H1 (cell line): Measurements from ENCODE around the gene DPF3. TPM values are rescaled to one million over a fixed set of nuclear protein-coding genes. Genes with fewer than 3 reads are reported as not detected.

ENCODE experiments used
- CTCF ChIA-PET: fragments of 300-600 bp; sonication (Branson Sonifier 250); formaldehyde crosslinking; loops from one replicate; lab custom pipeline; 2021; ENCODE audit not compliant: partially characterized antibody; lab: Charles Lee
- POLR2A ChIA-PET: fragments of 300-600 bp; sonication (Branson Sonifier 250); formaldehyde crosslinking; loops from one replicate; lab custom pipeline; 2021; ENCODE audit warnings: inconsistent platforms; ENCODE audit not compliant: partially characterized antibody; lab: Charles Lee
- DNase-seq, 2 experiments: peaks; one replicate each; pipeline versions ENCODE4 v3.0.0 to v3.0.0-alpha.2; 2010 to 2022; ENCODE audit warnings: low spot score in 2 of 2, low read depth in 1 of 2, mixed read lengths in 1 of 2
- FAIRE-seq: peaks from 2 replicates; lab custom pipeline; 2011; peaks lifted over from hg19 to GRCh38; lab: Jason Lieb, UNC
- H2AFZ ChIP-seq: 2 replicates; pipeline ENCODE4 v1.8.1; 2012; ENCODE audit warnings: low read length, inconsistent platforms
- H2AK5ac ChIP-seq: 2 replicates; pipeline ENCODE4 v1.6.1; 2013; ENCODE audit warnings: low read depth, low read length
- H2BK120ac ChIP-seq: replicated peaks from 2 replicates; pipeline ENCODE3; 2013; ENCODE audit warnings: low read depth, low read length, inconsistent platforms
- H2BK12ac ChIP-seq: 2 replicates; pipeline ENCODE4 v1.6.1; 2013; ENCODE audit warnings: low read depth, low read length
- H2BK15ac ChIP-seq: 2 replicates; pipeline ENCODE4 v1.6.1; 2013; ENCODE audit warnings: low read length
- H2BK20ac ChIP-seq: 2 replicates; pipeline ENCODE4 v1.6.1; 2013; ENCODE audit warnings: low read length
- H2BK5ac ChIP-seq: 2 replicates; pipeline ENCODE4 v1.6.1; 2013; ENCODE audit warnings: low read depth, low read length
- H3K14ac ChIP-seq: 2 replicates; pipeline ENCODE4 v1.6.1; 2013; ENCODE audit warnings: inconsistent platforms; ENCODE audit not compliant: insufficient read length
- H3K18ac ChIP-seq: 2 replicates; pipeline ENCODE4 v1.6.1; 2013; ENCODE audit warnings: low read length; ENCODE audit errors: extremely low read depth
- H3K23ac ChIP-seq: 2 replicates; pipeline ENCODE4 v1.6.1; 2013; ENCODE audit warnings: inconsistent platforms; ENCODE audit not compliant: insufficient read length
- H3K23me2 ChIP-seq: 2 replicates; pipeline ENCODE4 v1.6.1; 2013; ENCODE audit warnings: low read depth, low read length
- H3K27ac ChIP-seq: 2 replicates; pipeline ENCODE4 v1.6.1; 2011; ENCODE audit warnings: low read depth, low read length, inconsistent platforms
- H3K27me3 ChIP-seq, 4 experiments: replicated peaks in 1 of 4; 1 replicate in 1 of 4; 2 replicates in 3 of 4; pipeline versions ENCODE4 v1.6.1 to v1.8.1; 2011 to 2013; ENCODE audit warnings: low read length in 3 of 4, mild to moderate bottlenecking in 3 of 4, inconsistent platforms in 2 of 4, mixed read lengths in 2 of 4, moderate library complexity in 1 of 4; ENCODE audit not compliant: control insufficient read depth in 3 of 4, insufficient read depth in 3 of 4; ENCODE audit errors: extremely low read depth in 1 of 4
- H3K36me3 ChIP-seq, 4 experiments: 2 replicates each; pipeline versions ENCODE4 v1.6.1 to v1.8.1; 2011 to 2013; ENCODE audit warnings: mild to moderate bottlenecking in 4 of 4, low read length in 3 of 4, moderate library complexity in 2 of 4, control low read depth in 1 of 4, inconsistent platforms in 1 of 4; ENCODE audit not compliant: insufficient read depth in 4 of 4, control insufficient read depth in 2 of 4
- H3K4ac ChIP-seq: replicated peaks from 2 replicates; pipeline ENCODE3; 2013; ENCODE audit warnings: low read length, low read depth, mixed read lengths, inconsistent platforms; ENCODE audit not compliant: insufficient read length
- H3K4me1 ChIP-seq, 4 experiments: replicated peaks in 1 of 4; 1 replicate in 1 of 4; 2 replicates in 3 of 4; pipeline versions ENCODE4 v1.6.1 to v1.8.1; 2011 to 2013; ENCODE audit warnings: low read length in 3 of 4, inconsistent platforms in 2 of 4, mixed read lengths in 1 of 4; ENCODE audit not compliant: insufficient read depth in 4 of 4, control insufficient read depth in 3 of 4
- H3K4me2 ChIP-seq, 2 experiments: 2 replicates each; pipeline versions ENCODE4 v1.6.1 to v1.8.1; 2011 to 2013; ENCODE audit warnings: low read depth in 2 of 2, low read length in 2 of 2, control low read depth in 1 of 2, inconsistent platforms in 1 of 2, mild to moderate bottlenecking in 1 of 2; ENCODE audit not compliant: insufficient read depth in 1 of 2
- H3K4me3 ChIP-seq, 4 experiments: fragments of 200-600, 300-600 bp in 1 of 4; sonication (generic), shearing (Covaris generic), sonication (Bioruptor Twin) in 1 of 4; 2 replicates each; pipeline versions ENCODE4 v1.5.1 to v1.8.1; 2011 to 2016; ENCODE audit warnings: low read length in 4 of 4, low read depth in 3 of 4, control low read depth in 2 of 4, inconsistent platforms in 2 of 4, mild to moderate bottlenecking in 2 of 4, mixed read lengths in 1 of 4, moderate library complexity in 1 of 4; ENCODE audit not compliant: insufficient read depth in 2 of 4; ENCODE audit errors: extremely low read depth in 1 of 4
- H3K56ac ChIP-seq: replicated peaks from 2 replicates; pipeline ENCODE3; 2013; ENCODE audit warnings: low read depth, mild to moderate bottlenecking, mixed read lengths, low read length, inconsistent platforms; ENCODE audit not compliant: insufficient read length
- H3K79me1 ChIP-seq: 2 replicates; pipeline ENCODE4 v1.6.1; 2013; ENCODE audit warnings: low read depth, low read length, control low read depth
- H3K79me2 ChIP-seq, 2 experiments: 2 replicates each; pipeline versions ENCODE4 v1.6.1 to v1.8.1; 2012 to 2013; ENCODE audit warnings: low read length in 2 of 2, mild to moderate bottlenecking in 2 of 2, inconsistent platforms in 1 of 2; ENCODE audit not compliant: insufficient read depth in 2 of 2, control insufficient read depth in 1 of 2
- H3K9ac ChIP-seq, 4 experiments: replicated peaks in 1 of 4; 1 replicate in 1 of 4; 2 replicates in 3 of 4; pipeline versions ENCODE4 v1.6.1 to v1.8.1; 2011 to 2013; ENCODE audit warnings: low read depth in 3 of 4, low read length in 3 of 4, control low read depth in 2 of 4, mild to moderate bottlenecking in 2 of 4, moderate library complexity in 2 of 4, inconsistent platforms in 1 of 4; ENCODE audit errors: extremely low read depth in 1 of 4
- H3K9me3 ChIP-seq, 2 experiments: 2 replicates each; pipeline versions ENCODE4 v1.6.1 to v1.8.1; 2012 to 2013; ENCODE audit warnings: mild to moderate bottlenecking in 2 of 2, moderate library complexity in 2 of 2, control low read depth in 1 of 2, inconsistent platforms in 1 of 2, low read depth in 1 of 2, low read length in 1 of 2, mixed read lengths in 1 of 2; ENCODE audit not compliant: insufficient read depth in 2 of 2
- H4K20me1 ChIP-seq, 2 experiments: replicated peaks in 1 of 2; 2 replicates each; pipeline versions ENCODE3 to v1.8.1; 2011 to 2013; ENCODE audit warnings: inconsistent platforms in 2 of 2, low read length in 2 of 2, mild to moderate bottlenecking in 1 of 2; ENCODE audit not compliant: insufficient read depth in 2 of 2, control insufficient read depth in 1 of 2
- H4K5ac ChIP-seq: 2 replicates; pipeline ENCODE4 v1.6.1; 2013; ENCODE audit warnings: low read length, low read depth, mixed read lengths, inconsistent platforms; ENCODE audit not compliant: insufficient read length
- H4K8ac ChIP-seq: 2 replicates; pipeline ENCODE4 v1.8.0; 2013; ENCODE audit warnings: mild to moderate bottlenecking, moderate library complexity, low read length, inconsistent platforms; ENCODE audit not compliant: insufficient read depth; ENCODE audit errors: extremely low read depth
- H4K91ac ChIP-seq: replicated peaks from 2 replicates; pipeline ENCODE3; 2013; ENCODE audit warnings: low read length, mixed read lengths, inconsistent platforms; ENCODE audit not compliant: insufficient read length
- CTCF ChIP-seq, 3 experiments: IDR thresholded peaks; 1 replicate in 2 of 3; 2 replicates in 1 of 3; pipeline versions ENCODE4 v1.5.1 to v1.6.1; 2011; ENCODE audit warnings: low read length in 3 of 3, mild to moderate bottlenecking in 3 of 3, inconsistent platforms in 2 of 3, low read depth in 1 of 3, moderate library complexity in 1 of 3; ENCODE audit not compliant: insufficient read depth in 1 of 3; ENCODE audit errors: control extremely low read depth in 1 of 3
- NANOG ChIP-seq: IDR thresholded peaks from 2 replicates; pipeline ENCODE4 v1.6.1; 2011; ENCODE audit warnings: low read length, low read depth, mild to moderate bottlenecking, inconsistent platforms; ENCODE audit not compliant: insufficient read depth, poor library complexity, severe bottlenecking
- NRF1 ChIP-seq: IDR thresholded peaks from 2 replicates; pipeline ENCODE4 v1.6.1; 2011; ENCODE audit warnings: mild to moderate bottlenecking, low read depth, low read length, improper control_type of control experiment
- POLR2AphosphoS5 ChIP-seq: IDR thresholded peaks from 2 replicates; pipeline ENCODE4 v1.6.1; 2011; ENCODE audit warnings: low read depth, low read length
- RFX5 ChIP-seq: IDR thresholded peaks from 2 replicates; pipeline ENCODE4 v1.6.1; 2011; ENCODE audit warnings: low read depth, low read length, improper control_type of control experiment, borderline replicate concordance
- SP4 ChIP-seq: IDR thresholded peaks from 2 replicates; pipeline ENCODE4 v1.6.1; 2012; ENCODE audit warnings: low read length, inconsistent platforms
- SRF ChIP-seq: IDR thresholded peaks from 2 replicates; pipeline ENCODE4 v1.6.1; 2011; ENCODE audit warnings: mild to moderate bottlenecking, low read depth, low read length, moderate library complexity
- WGBS, 2 experiments: shearing (Covaris generic) in 1 of 2; methylation state at CpG; one replicate each; pipeline versions ENCODE4 v1.1.6 to v1.1.7; 2013 to 2015; ENCODE audit warnings: low lambda C conversion rate in 2 of 2, mixed read lengths in 2 of 2, inconsistent platforms in 1 of 2, low coverage in 1 of 2, missing lambda C conversion rate in 1 of 2; ENCODE audit not compliant: insufficient replicate concordance in 2 of 2, insufficient coverage in 1 of 2, insufficient read length in 1 of 2; ENCODE audit errors: extremely low coverage in 1 of 2, missing lambda C conversion rate in 1 of 2; 5-methylcytosine and 5-hydroxymethylcytosine counted together
- polyA plus RNA-seq, 7 experiments: library from polyadenylated mRNA; depleted of rRNA in 3 of 7; stranded (reverse) in 5 of 7; unstranded in 2 of 7; fragments of >200 nt in 5 of 7; fragments of 200-250 nt in 2 of 7; gene quantifications; 1 replicate in 5 of 7; 2 replicates in 1 of 7; 4 replicates in 1 of 7; pipeline versions ENCODE4 v1.2.1 to v1.2.3, GENCODE V29; 2011 to 2013; ENCODE audit warnings: missing spikeins in 2 of 7, mixed read lengths in 2 of 7
- total RNA-seq: library from RNA; stranded (reverse); fragmentation: NEBNext Ultra II Directional; extraction: Animal tissue kit (Norgen Biotek cat#: 25700); gene quantifications from 2 replicates; pipeline ENCODE4 v1.2.1, GENCODE V29; 2021

DPF3 gene
- total and polyA plus RNA-seq, 2 of the 8 experiments (the other 6 are each of a cell fraction or from before 2014, with no cell fraction given), result 0.19 TPM; not detected in 1

GRCh38 chr14:72932893-72933292 is 39.0 kb upstream of the DPF3 start:
- Histone ChIP-seq H3K36me3 (peaks cover 0 to 3% (median under 1%) of the 10 kb centered on the region in 4 experiments; a peak in 5 of 8 replicates), H2BK12ac (no peak overlapping the region), H3K4me2 (no peak overlapping the region), H3K23ac (no peak overlapping the region), H3K79me2 (peaks cover 0 to 14% of the 10 kb centered on the region in 2 experiments; a peak in 2 of 4 replicates), H2BK5ac (no peak overlapping the region), H3K9me3 (0 out of 4 replicates have a peak, but pooled peaks cover 0 to 3% of the 10 kb centered on the region in 2 experiments), H2AK5ac (no peak overlapping the region), H3K56ac (no peak overlapping the region), H4K20me1 (no peaks in the 10 kb centered on the region), H3K4me3 (no peak overlapping the region), H4K8ac (no peak overlapping the region), H3K79me1 (peaks cover 4% of the 10 kb centered on the region; the same call in 1 of the 2 replicates), H3K9ac (no peak overlapping the region), H3K27ac (no peak overlapping the region), H2BK20ac (no peak overlapping the region), H3K14ac (no peak overlapping the region), H2AFZ (no peak overlapping the region), H3K4ac (no peak overlapping the region), H4K91ac (no peak overlapping the region), H3K4me1 (peaks cover 0 to 7% (median 1%) of the 10 kb centered on the region in 4 experiments; a peak in 5 of 7 replicates), H2BK120ac (no peak overlapping the region), H4K5ac (no peak overlapping the region), H2BK15ac (no peak overlapping the region), H3K18ac (no peak overlapping the region), H3K23me2 (no peaks in the 10 kb centered on the region), H3K27me3 (no peaks in the 10 kb centered on the region)
- ChIA-PET POLR2A (no interaction called here), CTCF (interaction anchor here (0.8 to 1.2 kb wide), 3 partner anchors 9 to 417 kb away, joined by 3 read pairs; no protein-coding TSS in a partner anchor)
- FAIRE-seq (no peak), DNase-seq (no peak)
- WGBS, 2 experiments, result 93% methylated on average over 7 of the region's 7 CpGs; no CpG with 5 or more reads in 1 of the 2 experiments
- TF ChIP-seq NRF1 (no peak), NANOG (no peak), POLR2AphosphoS5 (no peak), RFX5 (no peak), CTCF (IDR thresholded peaks at IDR 0.05; ENCODE audit: control extremely low read depth in 1 of 3, insufficient read depth in 1 of 3, low read depth in 1 of 3, low read length in 3 of 3) (no peak), SP4 (no peak), SRF (no peak)
